Stimulated activated naive CD8-positive, alpha-beta T cell treated with anti-CD3 and anti-CD28 coated beads, Interleukin-15, Interleukin-2, amounts not matched to agents 100 U/mL and 50 U/mL, for 24 hours (primary cell): ENCODE data around the gene WDR5.

Experiments
- ATAC-seq: fragments of 150-1000 bp; cut with Tn5 transposase; one replicate; pipeline ENCODE4 v1.10.0; 2021
- DNase-seq: peaks from one replicate; pipeline ENCODE4 v3.0.0; 2021

The WDR5 gene

GRCh38 chr9:134208981-134209725 is 73.3 kb downstream of the WDR5 start:
- ATAC-seq (no peak), DNase-seq (no peak)
